Measurements from ENCODE around the gene CCDC68.

The CCDC68 gene

GRCh38 chr18:54958704-54959625, at the start of gene CCDC68:
TSS of gene CCDC68 (minus strand) at chr18:54959461. CDS start at chr18:54942791, 16,670 bp downstream.
- Histone ChIP-seq H3K27me3 (replicated peaks) (no peaks in the 10 kb centered on the region), H3K27ac (no peak within 1 kb of the TSS), H3K4me3 (ENCODE audit: low read depth, low read length) (peak within 1 kb of the TSS; percentile 74), H3K36me3 (replicated peaks) (no peaks in the 10 kb centered on the region)
- DNase-seq = no peak
- TF ChIP-seq, protein P1, sequence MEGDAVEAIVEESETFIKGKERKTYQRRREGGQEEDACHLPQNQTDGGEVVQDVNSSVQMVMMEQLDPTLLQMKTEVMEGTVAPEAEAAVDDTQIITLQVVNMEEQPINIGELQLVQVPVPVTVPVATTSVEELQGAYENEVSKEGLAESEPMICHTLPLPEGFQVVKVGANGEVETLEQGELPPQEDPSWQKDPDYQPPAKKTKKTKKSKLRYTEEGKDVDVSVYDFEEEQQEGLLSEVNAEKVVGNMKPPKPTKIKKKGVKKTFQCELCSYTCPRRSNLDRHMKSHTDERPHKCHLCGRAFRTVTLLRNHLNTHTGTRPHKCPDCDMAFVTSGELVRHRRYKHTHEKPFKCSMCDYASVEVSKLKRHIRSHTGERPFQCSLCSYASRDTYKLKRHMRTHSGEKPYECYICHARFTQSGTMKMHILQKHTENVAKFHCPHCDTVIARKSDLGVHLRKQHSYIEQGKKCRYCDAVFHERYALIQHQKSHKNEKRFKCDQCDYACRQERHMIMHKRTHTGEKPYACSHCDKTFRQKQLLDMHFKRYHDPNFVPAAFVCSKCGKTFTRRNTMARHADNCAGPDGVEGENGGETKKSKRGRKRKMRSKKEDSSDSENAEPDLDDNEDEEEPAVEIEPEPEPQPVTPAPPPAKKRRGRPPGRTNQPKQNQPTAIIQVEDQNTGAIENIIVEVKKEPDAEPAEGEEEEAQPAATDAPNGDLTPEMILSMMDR (IDR thresholded peaks at IDR 0.05; ENCODE audit: low read depth, low read length, missing control alignments) = no peak
- in situ Hi-C loops (cut with HindIII; ENCODE audit: low pct_ligation_motif_present, low sequenced_read_pairs) = no loop called here

GRCh38 chr18:55007602-55008001, 48.3 kb upstream of the CCDC68 start:
- DNase-seq = no peak
- no peak overlapping the region for H3K4me3 ChIP-seq (ENCODE audit: low read depth, low read length)
- no peak overlapping the region for H3K27ac ChIP-seq
- in situ Hi-C loops (cut with HindIII; ENCODE audit: low pct_ligation_motif_present, low sequenced_read_pairs) = no loop called here
- no peaks in the 10 kb centered on the region for H3K27me3 ChIP-seq (replicated peaks)
- no peaks in the 10 kb centered on the region for H3K36me3 ChIP-seq (replicated peaks)
- TF ChIP-seq, protein P1 (IDR thresholded peaks at IDR 0.05; ENCODE audit: low read depth, low read length, missing control alignments) = no peak

DNA sequence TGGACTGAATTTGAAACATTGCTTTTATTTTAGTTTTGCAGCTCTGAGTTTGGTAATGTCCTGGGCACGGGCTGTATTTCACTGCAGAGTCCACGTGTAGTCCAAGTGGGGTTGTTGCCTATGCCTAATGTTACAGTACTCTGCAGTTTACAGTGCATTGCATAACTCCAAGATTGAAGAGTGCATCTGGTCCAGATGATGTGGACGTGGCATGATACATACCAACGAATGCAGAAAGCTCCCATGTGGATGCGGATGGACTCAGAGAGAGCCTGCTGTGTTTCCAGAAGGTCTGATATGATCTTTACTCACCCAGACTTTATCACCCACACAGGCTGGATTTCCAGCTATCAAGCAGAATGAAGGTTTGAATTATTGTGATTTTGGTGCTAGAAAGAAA, 44.4 kb upstream of the CCDC68 start:
- TF ChIP-seq, protein P1 (IDR thresholded peaks at IDR 0.05; ENCODE audit: low read depth, low read length, missing control alignments) = no peak
- in situ Hi-C loops (cut with HindIII; ENCODE audit: low pct_ligation_motif_present, low sequenced_read_pairs) = no loop called here
- Histone ChIP-seq H3K27ac (no peak overlapping the region), H3K27me3 (replicated peaks) (no peaks in the 10 kb centered on the region), H3K4me3 (ENCODE audit: low read depth, low read length) (no peak overlapping the region), H3K36me3 (replicated peaks) (no peaks in the 10 kb centered on the region)
- DNase-seq = no peak

- no peak for DNase-seq
- H3K4me3 ChIP-seq (ENCODE audit: low read depth, low read length) = no peak overlapping the region
- in situ Hi-C loops (cut with HindIII; ENCODE audit: low pct_ligation_motif_present, low sequenced_read_pairs) = no loop called here
- no peak overlapping the region for H3K27ac ChIP-seq
- TF ChIP-seq, protein P1 (IDR thresholded peaks at IDR 0.05; ENCODE audit: low read depth, low read length, missing control alignments) = no peak
- H3K27me3 ChIP-seq (replicated peaks) = no peaks in the 10 kb centered on the region
- no peaks in the 10 kb centered on the region for H3K36me3 ChIP-seq (replicated peaks)
Measured at GRCh38 chr18:55002261-55002660, 43.0 kb upstream of the CCDC68 start.

DNA sequence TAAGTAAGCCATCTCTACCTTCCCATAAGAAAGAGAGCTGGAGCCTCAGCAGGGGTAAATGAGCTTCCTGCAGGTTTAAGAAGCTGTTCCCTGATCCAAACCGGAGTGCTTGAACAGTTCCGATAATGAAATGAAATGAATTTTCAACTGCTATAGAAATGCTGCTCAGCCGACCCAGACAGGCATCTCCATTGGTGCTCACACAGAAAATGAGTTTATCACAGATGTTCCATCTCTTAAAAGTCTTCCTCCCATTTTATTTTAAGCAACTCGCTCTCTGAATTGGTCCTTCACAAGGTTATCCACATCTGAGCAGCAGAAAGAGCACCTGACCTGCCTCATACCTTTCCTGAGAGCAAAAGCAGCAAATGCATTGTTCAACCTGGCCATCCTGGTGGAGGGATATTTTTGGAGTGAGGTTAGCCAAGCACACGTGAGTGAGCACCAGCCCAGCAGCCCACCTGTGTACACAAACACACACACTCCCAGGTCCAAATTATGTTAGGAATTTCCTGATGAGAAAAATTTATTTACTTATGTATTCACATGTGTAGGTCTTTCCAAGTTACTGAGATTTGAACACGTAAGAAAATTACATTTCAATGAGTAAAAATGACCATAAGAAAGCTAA, 42.2 kb upstream of the CCDC68 start:
- TF ChIP-seq, protein P1 (IDR thresholded peaks at IDR 0.05; ENCODE audit: low read depth, low read length, missing control alignments) = no peak
- no peaks in the 10 kb centered on the region for H3K27me3 ChIP-seq (replicated peaks)
- no peaks in the 10 kb centered on the region for H3K36me3 ChIP-seq (replicated peaks)
- DNase-seq = no peak
- no peak overlapping the region for H3K4me3 ChIP-seq (ENCODE audit: low read depth, low read length)
- no peak overlapping the region for H3K27ac ChIP-seq
- in situ Hi-C loops (cut with HindIII; ENCODE audit: low pct_ligation_motif_present, low sequenced_read_pairs) = no loop called here
